Measurements from ENCODE around the gene MED12L.
A peak's percentile ranks its signal among the peaks of the same experiment; 100 is the strongest.

The MED12L gene

GRCh38 chr3:151144760-151145159 is 59.3 kb downstream of the MED12L start:
- Histone ChIP-seq H3K4me3 (ENCODE audit: low read length) (no peak overlapping the region), H3K9ac (ENCODE audit: low read length) (no peak overlapping the region), H4K20me1 (ENCODE audit: insufficient read depth, low read length) (no peaks in the 10 kb centered on the region), H3K9me2 (replicated peaks; ENCODE audit: insufficient read depth, low read length) (no peaks in the 10 kb centered on the region), H3K27ac (ENCODE audit: low read length) (no peak overlapping the region), H3K79me2 (ENCODE audit: low read length) (no peaks in the 10 kb centered on the region), H2AFZ (ENCODE audit: low read length) (no peak overlapping the region), H3F3A (ENCODE audit: insufficient read depth, low read length) (no peaks in the 10 kb centered on the region), H3K36me3 (replicated peaks; ENCODE audit: insufficient read depth, low read length) (no peaks in the 10 kb centered on the region), H3K4me1 (ENCODE audit: low read length) (no peaks in the 10 kb centered on the region), H3K9me3 (replicated peaks; ENCODE audit: insufficient read depth, low read length) (no peaks in the 10 kb centered on the region), H3K4me2 (ENCODE audit: low read depth, low read length) (no peak overlapping the region), H3K27me3 (replicated peaks; ENCODE audit: insufficient read depth, low read length) (no peaks in the 10 kb centered on the region)
- TF ChIP-seq EZH2 (optimal IDR thresholded peaks at IDR 0.05; ENCODE audit: low read depth, low read length) = no peak
- no peak for TF ChIP-seq EZH2phosphoT487 (IDR thresholded peaks at IDR 0.05; ENCODE audit: low read length)
- no peak for TF ChIP-seq CTCF (IDR thresholded peaks at IDR 0.05; ENCODE audit: low read length)
- no peak for DNase-seq

GRCh38 chr3:151145713-151146070 is 60.2 kb downstream of the MED12L start:
- TF ChIP-seq EZH2phosphoT487 (IDR thresholded peaks at IDR 0.05; ENCODE audit: low read length) = no peak
- TF ChIP-seq EZH2 (optimal IDR thresholded peaks at IDR 0.05; ENCODE audit: low read depth, low read length) = no peak
- Histone ChIP-seq H3F3A (ENCODE audit: insufficient read depth, low read length) (no peaks in the 10 kb centered on the region), H3K27me3 (replicated peaks; ENCODE audit: insufficient read depth, low read length) (no peaks in the 10 kb centered on the region), H3K4me2 (ENCODE audit: low read depth, low read length) (no peak overlapping the region), H3K4me1 (ENCODE audit: low read length) (no peaks in the 10 kb centered on the region), H3K9ac (ENCODE audit: low read length) (no peak overlapping the region), H3K79me2 (ENCODE audit: low read length) (no peaks in the 10 kb centered on the region), H3K27ac (ENCODE audit: low read length) (no peak overlapping the region), H3K4me3 (ENCODE audit: low read length) (no peak overlapping the region), H2AFZ (ENCODE audit: low read length) (0 out of 2 replicates have a peak overlapping the region, but pooled peaks have one; percentile 41), H3K9me3 (replicated peaks; ENCODE audit: insufficient read depth, low read length) (no peaks in the 10 kb centered on the region), H3K36me3 (replicated peaks; ENCODE audit: insufficient read depth, low read length) (no peaks in the 10 kb centered on the region), H4K20me1 (ENCODE audit: insufficient read depth, low read length) (no peaks in the 10 kb centered on the region), H3K9me2 (replicated peaks; ENCODE audit: insufficient read depth, low read length) (no peaks in the 10 kb centered on the region)
- no peak for DNase-seq

GRCh38 chr3:151146071-151146730 is 60.7 kb downstream of the MED12L start:
- DNase-seq = peak; percentile 65
- H3K4me2 ChIP-seq (ENCODE audit: low read depth, low read length) = no peak overlapping the region
- H3K4me1 ChIP-seq (ENCODE audit: low read length) = no peaks in the 10 kb centered on the region
- H3K9ac ChIP-seq (ENCODE audit: low read length) = no peak overlapping the region
- H3K9me2 ChIP-seq (replicated peaks; ENCODE audit: insufficient read depth, low read length) = no peaks in the 10 kb centered on the region
- no peaks in the 10 kb centered on the region for H3K79me2 ChIP-seq (ENCODE audit: low read length)
- no peaks in the 10 kb centered on the region for H3K9me3 ChIP-seq (replicated peaks; ENCODE audit: insufficient read depth, low read length)
- TF ChIP-seq CTCF (IDR thresholded peaks at IDR 0.05; ENCODE audit: low read length) (peak; percentile 92), EZH2 (optimal IDR thresholded peaks at IDR 0.05; ENCODE audit: low read depth, low read length) (no peak), EZH2phosphoT487 (IDR thresholded peaks at IDR 0.05; ENCODE audit: low read length) (no peak)
- no peak overlapping the region for H3K27ac ChIP-seq (ENCODE audit: low read length)
- H3K27me3 ChIP-seq (replicated peaks; ENCODE audit: insufficient read depth, low read length) = no peaks in the 10 kb centered on the region
- peak overlapping the region; percentile 41; the same call in 1 of the 2 replicates for H2AFZ ChIP-seq (ENCODE audit: low read length)
- no peaks in the 10 kb centered on the region for H4K20me1 ChIP-seq (ENCODE audit: insufficient read depth, low read length)
- no peak overlapping the region for H3K4me3 ChIP-seq (ENCODE audit: low read length)
- no peaks in the 10 kb centered on the region for H3K36me3 ChIP-seq (replicated peaks; ENCODE audit: insufficient read depth, low read length)
- H3F3A ChIP-seq (ENCODE audit: insufficient read depth, low read length) = no peaks in the 10 kb centered on the region

GRCh38 chr3:151146731-151147091 is 61.2 kb downstream of the MED12L start:
- TF ChIP-seq CTCF (IDR thresholded peaks at IDR 0.05; ENCODE audit: low read length) (no peak), EZH2phosphoT487 (IDR thresholded peaks at IDR 0.05; ENCODE audit: low read length) (no peak), EZH2 (optimal IDR thresholded peaks at IDR 0.05; ENCODE audit: low read depth, low read length) (no peak)

More at GRCh38 chr3:151146731-151147091, 61.2 kb downstream of the MED12L start:
- no peaks in the 10 kb centered on the region for H3K27me3 ChIP-seq (replicated peaks; ENCODE audit: insufficient read depth, low read length)
- no peak overlapping the region for H3K4me3 ChIP-seq (ENCODE audit: low read length)
- H3K9me3 ChIP-seq (replicated peaks; ENCODE audit: insufficient read depth, low read length) = no peaks in the 10 kb centered on the region
- H3K9ac ChIP-seq (ENCODE audit: low read length) = no peak overlapping the region
- H3K9me2 ChIP-seq (replicated peaks; ENCODE audit: insufficient read depth, low read length) = no peaks in the 10 kb centered on the region
- H3K79me2 ChIP-seq (ENCODE audit: low read length) = no peaks in the 10 kb centered on the region
- no peaks in the 10 kb centered on the region for H4K20me1 ChIP-seq (ENCODE audit: insufficient read depth, low read length)
- no peak for DNase-seq
- no peak overlapping the region for H2AFZ ChIP-seq (ENCODE audit: low read length)
- no peaks in the 10 kb centered on the region for H3K4me1 ChIP-seq (ENCODE audit: low read length)
- H3K36me3 ChIP-seq (replicated peaks; ENCODE audit: insufficient read depth, low read length) = no peaks in the 10 kb centered on the region
- H3F3A ChIP-seq (ENCODE audit: insufficient read depth, low read length) = no peaks in the 10 kb centered on the region
- H3K4me2 ChIP-seq (ENCODE audit: low read depth, low read length) = no peak overlapping the region
- H3K27ac ChIP-seq (ENCODE audit: low read length) = no peak overlapping the region
